Ureter (tissue), 1 donor: ENCODE results near the gene CT45A8. TPM values are rescaled to one million over a fixed set of nuclear protein-coding genes. Genes with fewer than 3 reads are reported as not detected.
"Not testable (repeated sequence)": the region's sequence is repeated elsewhere in the genome, so short reads cannot be mapped to it uniquely, and the experiment has no call there.

Experiments
- DNase-seq: peaks from one replicate; pipeline ENCODE4 v3.0.0-alpha.2; 2020; ENCODE audit warnings: low spot score
- total RNA-seq: library from RNA; stranded (reverse); gene quantifications from one replicate; pipeline ENCODE4 v1.2.4, GENCODE V29; 2023
- donor health status: DM: yes; HTN: yes; CAD: no.

CT45A8 gene, protein sequence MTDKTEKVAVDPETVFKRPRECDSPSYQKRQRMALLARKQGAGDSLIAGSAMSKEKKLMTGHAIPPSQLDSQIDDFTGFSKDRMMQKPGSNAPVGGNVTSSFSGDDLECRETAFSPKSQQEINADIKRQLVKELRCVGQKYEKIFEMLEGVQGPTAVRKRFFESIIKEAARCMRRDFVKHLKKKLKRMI
- not detected for total RNA-seq

DNA sequence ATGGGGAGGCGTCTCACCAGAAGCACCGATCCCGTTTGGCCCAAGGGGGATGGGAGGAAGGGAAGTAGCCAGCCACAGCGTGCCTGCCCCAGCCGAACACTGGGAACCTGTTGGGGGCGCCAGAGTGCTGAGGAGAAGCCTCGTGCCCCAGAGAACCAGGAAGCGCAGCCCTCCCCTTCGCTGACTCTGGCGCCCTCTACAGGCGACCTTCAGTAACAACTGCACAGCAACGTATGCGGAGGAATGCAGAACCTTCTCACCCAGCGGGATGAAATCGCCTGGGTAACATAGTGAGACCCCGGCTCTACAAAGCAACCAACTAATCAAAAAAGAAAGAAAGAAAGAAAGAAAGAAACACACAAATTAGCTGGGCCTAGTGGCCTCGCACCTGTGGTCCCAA is at the start of gene CT45A8:
CT45A8 (minus strand) TSS at position 101 of the 400 bp plus-strand sequence. CDS start 3,755 bp downstream, outside the sequence.
- not testable (repeated sequence) for DNase-seq

DNA sequence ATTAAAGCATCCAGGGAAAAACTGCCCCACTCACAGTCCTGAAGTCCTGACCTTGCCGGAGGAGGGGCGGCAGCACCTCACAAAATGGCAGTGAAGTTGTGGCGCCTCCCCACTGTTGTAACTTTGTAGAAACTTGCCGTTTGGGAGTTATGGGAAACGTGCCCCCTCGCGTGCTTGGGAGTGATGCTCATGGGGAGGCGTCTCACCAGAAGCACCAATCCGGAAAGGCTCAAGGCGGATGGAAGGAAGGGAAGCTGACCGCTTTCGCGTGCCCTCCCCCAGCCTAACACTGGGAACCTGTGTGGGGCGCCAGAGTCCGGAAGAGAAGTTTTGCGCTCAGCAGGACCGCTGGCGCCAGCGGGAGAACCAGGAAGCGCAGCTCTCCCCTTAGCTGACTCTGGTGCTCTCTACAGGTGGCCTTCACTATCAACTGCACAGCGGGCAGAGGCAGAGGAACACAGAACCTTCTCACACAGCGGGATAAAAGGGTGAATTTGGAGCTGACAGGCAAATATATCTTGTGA is 39.0 kb upstream of the CT45A8 start, which contains the start of the genes CT45A10 and SAGE1:
CT45A10 (minus strand) TSS at position 151 of the 524 bp plus-strand sequence. CDS start 8,100 bp downstream, outside the sequence.
SAGE1 (plus strand) TSS at position 423 of the 524 bp plus-strand sequence. CDS start 2,527 bp downstream, outside the sequence.
- DNase-seq: no peak

DNA sequence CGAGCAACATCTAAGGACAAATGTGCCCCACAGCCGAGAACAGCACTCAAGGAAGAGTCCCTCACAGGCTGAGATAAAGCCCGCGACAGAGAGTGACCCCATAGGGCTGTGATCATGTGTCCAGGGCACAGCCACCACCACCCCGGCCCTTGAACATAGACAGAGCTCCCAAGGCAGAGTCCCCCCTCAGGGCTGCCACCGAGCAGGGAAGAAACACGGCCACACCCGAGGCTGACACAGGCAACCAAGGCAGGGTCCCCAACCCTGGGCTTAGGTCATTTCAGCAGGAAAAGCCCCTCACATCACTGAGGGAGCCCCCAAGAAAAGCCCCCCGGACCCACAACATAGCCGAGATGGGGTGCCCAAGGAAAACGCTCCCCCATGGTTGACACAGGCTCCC is 38.4 kb upstream of the CT45A8 start:
- no peak for DNase-seq

DNA sequence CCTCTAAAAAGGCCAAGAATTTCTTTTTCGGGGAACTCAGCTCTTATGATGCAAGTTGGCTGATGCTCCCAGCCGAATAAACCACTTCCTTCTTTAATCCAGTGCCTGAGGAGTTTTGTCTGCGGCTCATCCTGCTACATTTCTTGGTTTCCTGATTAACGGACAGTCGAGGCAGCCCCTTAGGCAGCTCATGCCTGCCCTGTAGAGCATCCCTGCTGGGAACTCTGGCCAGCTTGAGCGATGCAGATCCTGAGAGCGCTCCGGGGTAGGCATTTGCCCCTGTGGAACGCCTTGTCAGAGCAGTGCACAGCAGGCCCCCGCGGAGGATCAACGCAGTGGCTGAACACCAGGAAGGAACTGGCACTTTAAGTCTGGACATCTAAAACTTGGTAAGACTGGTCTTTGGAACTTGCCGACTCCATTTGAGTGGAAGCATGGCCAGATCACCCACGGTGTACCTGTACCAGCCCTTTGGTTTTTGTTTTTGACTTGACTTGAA is 35.8 kb upstream of the CT45A8 start:
- DNase-seq: no peak

DNA sequence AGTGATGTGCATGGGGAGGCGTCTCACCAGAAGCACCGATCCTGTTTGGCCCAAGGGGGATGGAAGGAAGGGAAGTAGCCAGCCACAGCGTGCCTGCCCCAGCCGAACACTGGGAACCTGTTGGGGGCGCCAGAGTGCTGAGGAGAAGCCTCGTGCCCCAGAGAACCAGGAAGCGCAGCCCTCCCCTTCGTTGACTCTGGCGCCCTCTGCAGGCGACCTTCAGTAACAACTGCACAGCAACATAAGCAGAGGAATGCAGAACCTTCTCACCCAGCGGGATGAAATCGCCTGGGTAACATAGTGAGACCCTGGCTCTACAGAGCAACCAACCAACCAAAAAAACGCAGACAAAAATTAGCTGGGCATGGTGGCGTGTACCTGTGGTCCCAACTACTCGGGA is 34.6 kb upstream of the CT45A8 start:
- not testable (repeated sequence) for DNase-seq

DNA sequence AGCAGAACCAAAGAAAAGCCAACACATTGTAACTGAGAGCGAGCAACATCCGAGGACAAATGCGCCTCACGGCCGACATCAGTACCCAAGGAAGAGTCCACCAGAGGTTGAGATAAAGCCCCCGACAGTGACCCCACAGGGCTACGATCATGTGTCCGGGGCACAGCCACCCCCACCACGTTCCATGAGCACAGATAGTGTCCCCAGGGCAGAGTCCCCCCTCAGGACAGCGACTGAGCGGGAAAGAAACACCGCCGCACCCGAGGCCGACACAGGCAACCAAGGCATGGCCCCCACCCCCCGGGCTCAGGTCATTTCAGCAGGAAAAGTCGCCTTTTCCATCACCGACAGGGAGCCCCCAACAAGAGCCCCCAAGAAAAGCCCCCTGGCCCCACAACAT is 33.9 kb upstream of the CT45A8 start:
- not testable (repeated sequence) for DNase-seq

DNA sequence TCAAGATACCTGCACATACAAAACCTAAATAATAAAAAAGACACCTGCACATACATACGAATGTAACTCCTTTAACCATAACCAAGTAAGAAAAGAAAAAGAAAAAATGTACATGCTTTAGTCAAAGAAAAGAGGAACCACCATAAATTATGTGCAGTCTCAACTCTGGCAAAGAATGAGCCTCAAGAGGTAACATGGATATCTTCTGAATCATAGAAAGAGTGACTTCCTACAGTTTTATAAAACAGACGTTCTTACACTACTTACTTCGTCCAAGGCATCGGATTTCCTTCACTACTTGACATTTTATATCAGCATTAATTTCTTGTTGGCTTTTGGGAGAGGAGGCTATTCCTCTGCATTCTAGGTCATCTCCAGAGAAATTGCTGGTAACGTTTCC is 28.4 kb upstream of the CT45A8 start:
- not testable (repeated sequence) for DNase-seq

DNA sequence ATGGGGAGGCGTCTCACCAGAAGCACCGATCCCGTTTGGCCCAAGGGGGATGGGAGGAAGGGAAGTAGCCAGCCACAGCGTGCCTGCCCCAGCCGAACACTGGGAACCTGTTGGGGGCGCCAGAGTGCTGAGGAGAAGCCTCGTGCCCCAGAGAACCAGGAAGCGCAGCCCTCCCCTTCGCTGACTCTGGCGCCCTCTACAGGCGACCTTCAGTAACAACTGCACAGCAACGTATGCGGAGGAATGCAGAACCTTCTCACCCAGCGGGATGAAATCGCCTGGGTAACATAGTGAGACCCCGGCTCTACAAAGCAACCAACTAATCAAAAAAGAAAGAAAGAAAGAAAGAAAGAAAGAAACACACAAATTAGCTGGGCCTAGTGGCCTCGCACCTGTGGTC is 17.4 kb upstream of the CT45A8 start, which contains the start of gene CT45A9:
CT45A9 (minus strand) TSS at position 101 of the 400 bp plus-strand sequence. CDS start 3,751 bp downstream, outside the sequence.
- DNase-seq: not testable (repeated sequence)

DNA sequence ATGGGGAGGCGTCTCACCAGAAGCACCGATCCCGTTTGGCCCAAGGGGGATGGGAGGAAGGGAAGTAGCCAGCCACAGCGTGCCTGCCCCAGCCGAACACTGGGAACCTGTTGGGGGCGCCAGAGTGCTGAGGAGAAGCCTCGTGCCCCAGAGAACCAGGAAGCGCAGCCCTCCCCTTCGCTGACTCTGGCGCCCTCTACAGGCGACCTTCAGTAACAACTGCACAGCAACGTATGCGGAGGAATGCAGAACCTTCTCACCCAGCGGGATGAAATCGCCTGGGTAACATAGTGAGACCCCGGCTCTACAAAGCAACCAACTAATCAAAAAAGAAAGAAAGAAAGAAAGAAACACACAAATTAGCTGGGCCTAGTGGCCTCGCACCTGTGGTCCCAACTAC is 17.2 kb downstream of the CT45A8 start, which contains the start of gene CT45A7:
CT45A7 (minus strand) TSS at position 101 of the 400 bp plus-strand sequence. CDS start 3,747 bp downstream, outside the sequence.
- DNase-seq: not testable (repeated sequence)

DNA sequence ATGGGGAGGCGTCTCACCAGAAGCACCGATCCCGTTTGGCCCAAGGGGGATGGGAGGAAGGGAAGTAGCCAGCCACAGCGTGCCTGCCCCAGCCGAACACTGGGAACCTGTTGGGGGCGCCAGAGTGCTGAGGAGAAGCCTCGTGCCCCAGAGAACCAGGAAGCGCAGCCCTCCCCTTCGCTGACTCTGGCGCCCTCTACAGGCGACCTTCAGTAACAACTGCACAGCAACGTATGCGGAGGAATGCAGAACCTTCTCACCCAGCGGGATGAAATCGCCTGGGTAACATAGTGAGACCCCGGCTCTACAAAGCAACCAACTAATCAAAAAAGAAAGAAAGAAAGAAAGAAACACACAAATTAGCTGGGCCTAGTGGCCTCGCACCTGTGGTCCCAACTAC is 34.4 kb downstream of the CT45A8 start, which contains the start of gene CT45A2:
CT45A2 (minus strand) TSS at position 101 of the 400 bp plus-strand sequence. CDS start 3,747 bp downstream, outside the sequence.
- not testable (repeated sequence) for DNase-seq

DNA sequence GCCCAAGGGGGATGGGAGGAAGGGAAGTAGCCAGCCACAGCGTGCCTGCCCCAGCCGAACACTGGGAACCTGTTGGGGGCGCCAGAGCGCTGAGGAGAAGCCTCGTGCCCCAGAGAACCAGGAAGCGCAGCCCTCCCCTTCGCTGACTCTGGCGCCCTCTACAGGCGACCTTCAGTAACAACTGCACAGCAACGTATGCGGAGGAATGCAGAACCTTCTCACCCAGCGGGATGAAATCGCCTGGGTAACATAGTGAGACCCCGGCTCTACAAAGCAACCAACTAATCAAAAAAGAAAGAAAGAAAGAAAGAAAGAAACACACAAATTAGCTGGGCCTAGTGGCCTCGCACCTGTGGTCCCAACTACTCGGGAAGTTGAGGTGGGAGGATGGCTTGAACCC is 51.7 kb downstream of the CT45A8 start, which contains the start of gene CT45A6:
CT45A6 (minus strand) TSS at position 101 of the 400 bp plus-strand sequence. CDS start 3,794 bp downstream, outside the sequence.
- not testable (repeated sequence) for DNase-seq

Other genes with a start within 250 kb of the CT45A8 start
- not detected for gene CT45A1, start 140.9 kb downstream of the CT45A8 start, total RNA-seq
- not detected for gene CT45A3, start 86.3 kb downstream of the CT45A8 start, total RNA-seq
- gene CT45A5, start 69.0 kb downstream of the CT45A8 start, total RNA-seq: not detected
- gene CT45A6, start 51.8 kb downstream of the CT45A8 start, total RNA-seq: not detected
- gene CT45A2, start 34.5 kb downstream of the CT45A8 start, total RNA-seq: not detected
- not detected for gene CT45A7, start 17.3 kb downstream of the CT45A8 start, total RNA-seq
- gene CT45A9, start 17.3 kb upstream of the CT45A8 start, total RNA-seq: not detected
- gene CT45A10, start 38.9 kb upstream of the CT45A8 start, total RNA-seq: not detected
- gene SAGE1, start 39.2 kb upstream of the CT45A8 start, total RNA-seq: not detected
- 25.0 TPM for gene MMGT1, start 119.5 kb upstream of the CT45A8 start, total RNA-seq
- 12.9 TPM for gene SLC9A6, start 130.9 kb upstream of the CT45A8 start, total RNA-seq